HepG2 (cell line): ENCODE results near the gene CENATAC.

ENCODE experiments used
- CAMTA2 ChIP-seq: sonication (generic); formaldehyde crosslinking; IDR thresholded peaks from 2 replicates; pipeline ENCODE4 v1.4.0; 2020; ENCODE audit warnings: mild to moderate bottlenecking, missing genetic modification reagents, borderline replicate concordance
- CTCF ChIP-seq: sonication (generic); formaldehyde crosslinking; IDR thresholded peaks from 2 replicates; pipeline ENCODE4 v1.5.0; 2020; ENCODE audit warnings: mild to moderate bottlenecking, missing genetic modification reagents, moderate library complexity
- IKZF1 ChIP-seq: fragments of 450-650 bp; IDR thresholded peaks from 2 replicates; pipeline ENCODE4 v1.7.1; 2016
- PHF20 ChIP-seq: sonication (generic); formaldehyde crosslinking; IDR thresholded peaks from 2 replicates; pipeline ENCODE4 v1.5.0; 2020; ENCODE audit warnings: mild to moderate bottlenecking, missing genetic modification reagents
- POLR2A ChIP-seq, 2 experiments: IDR thresholded peaks; 2 replicates each; pipeline ENCODE4 v1.6.1; 2011; ENCODE audit warnings: low read depth in 2 of 2, low read length in 2 of 2, mild to moderate bottlenecking in 1 of 2, moderate library complexity in 1 of 2; ENCODE audit not compliant: insufficient read depth in 1 of 2
- ZC3H13 ChIP-seq: sonication (generic); formaldehyde crosslinking; IDR thresholded peaks from 2 replicates; pipeline ENCODE4 v1.8.1; 2023; ENCODE audit warnings: mild to moderate bottlenecking, missing genetic modification reagents, moderate library complexity
- ZNF280D ChIP-seq: sonication (generic); formaldehyde crosslinking; IDR thresholded peaks from 2 replicates; pipeline ENCODE4 v1.5.1; 2020; ENCODE audit warnings: mild to moderate bottlenecking, missing genetic modification reagents
- ZNF431 ChIP-seq: sonication (generic); formaldehyde crosslinking; IDR thresholded peaks from 2 replicates; pipeline ENCODE4 v1.9.0; 2022; ENCODE audit warnings: missing genetic modification reagents, low read depth, mild to moderate bottlenecking, borderline replicate concordance
- ZNF501 ChIP-seq: sonication (generic); formaldehyde crosslinking; IDR thresholded peaks from 2 replicates; pipeline ENCODE4 v1.5.1; 2020; ENCODE audit warnings: mild to moderate bottlenecking, moderate library complexity, missing genetic modification reagents

- TF ChIP-seq POLR2A (IDR thresholded peaks at IDR 0.05; ENCODE audit: insufficient read depth in 1 of 2, low read depth in 2 of 2, low read length in 2 of 2) = no peak
- peak; percentile 98 for TF ChIP-seq CTCF (CRISPR knock-in tag)
- no peak for TF ChIP-seq ZNF501 (CRISPR knock-in tag)
- TF ChIP-seq PHF20 (CRISPR knock-in tag) = no peak
- TF ChIP-seq ZC3H13 (CRISPR knock-in tag) = no peak
- no peak for TF ChIP-seq ZNF431 (CRISPR knock-in tag)
- TF ChIP-seq IKZF1 = no peak
- no peak for TF ChIP-seq ZNF280D (CRISPR knock-in tag)
- no peak for TF ChIP-seq CAMTA2 (CRISPR knock-in tag)
Observed at GRCh38 chr11:118956094-118956846, 41.7 kb upstream of the CENATAC start, which contains the start of gene UPK2.
